Gastrocnemius medialis (tissue), 4 donors: Measurements from ENCODE around the gene ZC3H12D. TPM values are rescaled to one million over a fixed set of nuclear protein-coding genes. Genes with fewer than 3 reads are reported as not detected.

Experiments
- ATAC-seq, 2 donors: fragments of 150-250 bp; one replicate each; pipeline ENCODE4 v1.9.1; 2016
- DNase-seq, 2 donors: peaks; one replicate each; pipeline ENCODE4 v3.0.0-alpha.2; 2019
- H3K27ac ChIP-seq, 4 donors: fragments of 200-600 bp; sonication (generic); 1 replicate in 1 of 4; 2 replicates in 3 of 4; pipeline ENCODE4 v1.5.1; 2016 to 2018; ENCODE audit warnings: mild to moderate bottlenecking in 2 of 4, moderate library complexity in 1 of 4
- H3K27me3 ChIP-seq, 3 donors: fragments of 200-600 bp; sonication (generic) in 2 of 3; 1 replicate in 1 of 3; 2 replicates in 2 of 3; pipeline versions ENCODE4 v1.5.1 to v1.6.0; 2016 to 2019; ENCODE audit warnings: mild to moderate bottlenecking in 1 of 3, moderate library complexity in 1 of 3
- H3K36me3 ChIP-seq, 2 donors: fragments of 200-600 bp; sonication (generic) in 1 of 2; one replicate each; pipeline ENCODE4 v1.5.1; 2017 to 2018
- H3K4me1 ChIP-seq, 2 donors: fragments of 200-600 bp; sonication (generic) in 1 of 2; one replicate each; pipeline ENCODE4 v1.5.1; 2016 to 2017; ENCODE audit warnings: mild to moderate bottlenecking in 2 of 2
- H3K4me3 ChIP-seq, 4 donors: fragments of 200-600 bp; sonication (generic) in 3 of 4; 1 replicate in 1 of 4; 2 replicates in 3 of 4; pipeline ENCODE4 v1.5.1; 2016 to 2019; ENCODE audit warnings: mild to moderate bottlenecking in 2 of 4
- H3K9me3 ChIP-seq, 3 donors: fragments of 200-600 bp; sonication (generic) in 2 of 3; 1 replicate in 1 of 3; 2 replicates in 2 of 3; pipeline ENCODE4 v1.5.1; 2016 to 2019
- CTCF ChIP-seq, 5 experiments: fragments of 450-650 bp in 3 of 5; fragments of 200-600 bp in 2 of 5; sonication (generic) in 2 of 5; IDR thresholded peaks in 4 of 5; conservative IDR thresholded peaks in 1 of 5; 1 replicate in 4 of 5; 2 replicates in 1 of 5; pipeline ENCODE4 v1.5.1; 2016 to 2019; ENCODE audit warnings: antibody characterized with exemption in 5 of 5, mild to moderate bottlenecking in 3 of 5, moderate library complexity in 3 of 5
- POLR2A ChIP-seq, 2 donors: fragments of 450-650 bp; IDR thresholded peaks; one replicate each; pipeline ENCODE4 v1.6.1; 2017; ENCODE audit warnings: antibody characterized with exemption in 2 of 2, mild to moderate bottlenecking in 2 of 2, moderate library complexity in 2 of 2
- in situ Hi-C, 4 donors: fragments of 200-750 bp; cut with MboI; loops; one replicate each; pipeline versions ENCODE4 v1.15.0 to v1.8.0; 2017; ENCODE audit warnings: low sequenced_read_pairs in 4 of 4
- intact Hi-C: fragments of 100-400 bp; cut with DNase I; formaldehyde crosslinking; loops from one replicate; pipeline ENCODE4 v1.15.1; 2023; ENCODE audit warnings: low total_unique reads
- total RNA-seq, 4 donors: library from RNA; depleted of rRNA; stranded (reverse); fragments of >200 nt; gene quantifications; one replicate each; pipeline versions ENCODE4 v1.1.0 to v1.2.3, GENCODE V29; 2016

Gene ZC3H12D
- total RNA-seq, 4 donors from 2014 or later = 0.03 to 0.36 (median 0.24) TPM; not detected in 1

GRCh38 chr6:149457316-149457884 lies 27.4 kb downstream of the ZC3H12D start:
- H3K36me3 ChIP-seq = no peaks in the 10 kb centered on the region
- in situ Hi-C loops (no loop called here), intact Hi-C loops (loop anchor here (5.0 kb wide), 1 partner anchor 60 kb away; no protein-coding TSS in a partner anchor)
- TF ChIP-seq POLR2A (IDR thresholded peaks at IDR 0.05) (no peak), CTCF (IDR thresholded peaks at IDR 0.05 in 4 of 5, conservative IDR thresholded peaks at IDR 0.05 in 1 of 5) (no peak)
- no peak overlapping the region for H3K27ac ChIP-seq
- H3K4me3 ChIP-seq = no peak overlapping the region
- H3K9me3 ChIP-seq = no peaks in the 10 kb centered on the region
- no peaks in the 10 kb centered on the region for H3K27me3 ChIP-seq
- peaks cover 25 to 28% of the 10 kb centered on the region in 2 donors for H3K4me1 ChIP-seq
- DNase-seq = no peak
- no peak for ATAC-seq

GRCh38 chr6:149456311-149457021 lies 28.3 kb downstream of the ZC3H12D start:
- Histone ChIP-seq H3K27me3 (peaks cover 0 to 1% (median 0%) of the 10 kb centered on the region in 3 donors), H3K27ac (no peak overlapping the region), H3K36me3 (no peaks in the 10 kb centered on the region), H3K4me3 (no peak overlapping the region), H3K9me3 (no peaks in the 10 kb centered on the region), H3K4me1 (peaks cover 25 to 28% of the 10 kb centered on the region in 2 donors)
- DNase-seq = no peak
- in situ Hi-C loops (no loop called here), intact Hi-C loops (loop anchor here (5.0 kb wide), 1 partner anchor 61 kb away; no protein-coding TSS in a partner anchor)
- no peak for ATAC-seq
- TF ChIP-seq POLR2A (IDR thresholded peaks at IDR 0.05) = no peak

GRCh38 chr6:149455031-149455732 lies 29.6 kb downstream of the ZC3H12D start:
- peak overlapping the region; percentile 66 to 78 (median 72) for H3K27ac ChIP-seq
- in situ Hi-C loops = no loop called here
- intact Hi-C loops = loop anchor here (5.0 kb wide), 1 partner anchor 62 kb away; no protein-coding TSS in a partner anchor
- TF ChIP-seq CTCF (IDR thresholded peaks at IDR 0.05 in 4 of 5, conservative IDR thresholded peaks at IDR 0.05 in 1 of 5) (no peak), POLR2A (IDR thresholded peaks at IDR 0.05) (no peak)
- DNase-seq = no peak
- peaks cover 9 to 12% (median 10%) of the 10 kb centered on the region in 3 donors for H3K27me3 ChIP-seq
- H3K4me3 ChIP-seq = no peak overlapping the region
- ATAC-seq = peak in 1 of 2 donors; percentile 14
- H3K4me1 ChIP-seq = peaks cover 25 to 28% of the 10 kb centered on the region in 2 donors
- H3K36me3 ChIP-seq = no peaks in the 10 kb centered on the region
- no peaks in the 10 kb centered on the region for H3K9me3 ChIP-seq

- ATAC-seq (peak; percentile 93 to 95), DNase-seq (peak; percentile 81 to 96)
- Histone ChIP-seq H3K4me1 (peaks cover 25 to 28% of the 10 kb centered on the region in 2 donors), H3K4me3 (peak overlapping the region in 2 of 4 donors; percentile 7 to 9), H3K36me3 (no peaks in the 10 kb centered on the region), H3K27ac (peak overlapping the region; percentile 66 to 78 (median 72)), H3K9me3 (no peaks in the 10 kb centered on the region), H3K27me3 (peaks cover 10 to 16% (median 13%) of the 10 kb centered on the region in 3 donors)
- no peak for TF ChIP-seq POLR2A (IDR thresholded peaks at IDR 0.05)
- TF ChIP-seq CTCF (IDR thresholded peaks at IDR 0.05 in 4 of 5, conservative IDR thresholded peaks at IDR 0.05 in 1 of 5) = no peak
- in situ Hi-C loops = no loop called here
- intact Hi-C loops = no loop called here
Measured at GRCh38 chr6:149454346-149454848, 30.4 kb downstream of the ZC3H12D start.
